Hepatocyte (in vitro differentiated cells): ENCODE data around the gene GMDS. TPM values are rescaled to one million over a fixed set of nuclear protein-coding genes. Genes with fewer than 3 reads are reported as not detected.

Experiments used
- DNase-seq: peaks from one replicate; pipeline ENCODE4 v3.0.0-alpha.2; 2016; ENCODE audit warnings: low spot score
- H2AFZ ChIP-seq: fragments of 200-600 bp; sonication (generic); 2 replicates; pipeline ENCODE4 v1.6.0; 2016; ENCODE audit warnings: antibody characterized with exemption, mild to moderate bottlenecking
- H3K27ac ChIP-seq: fragments of 200-600 bp; sonication (generic); 2 replicates; pipeline ENCODE4 v1.5.1; 2016; ENCODE audit warnings: mild to moderate bottlenecking
- H3K27me3 ChIP-seq: fragments of 200-600 bp; sonication (generic); 2 replicates; pipeline ENCODE4 v1.6.1; 2016
- H3K36me3 ChIP-seq: fragments of 200-600 bp; sonication (generic); replicated peaks from 2 replicates; pipeline ENCODE4 v1.5.1; 2016; ENCODE audit warnings: low read depth; ENCODE audit not compliant: insufficient read depth
- H3K4me1 ChIP-seq: fragments of 200-600 bp; sonication (generic); 2 replicates; pipeline ENCODE4 v1.5.1; 2016; ENCODE audit warnings: mild to moderate bottlenecking, moderate library complexity; ENCODE audit not compliant: insufficient read depth
- H3K4me2 ChIP-seq: fragments of 200-600 bp; sonication (generic); 2 replicates; pipeline ENCODE4 v1.6.0; 2016
- H3K4me3 ChIP-seq: fragments of 200-600 bp; sonication (generic); 2 replicates; pipeline ENCODE4 v1.5.1; 2016; ENCODE audit warnings: mild to moderate bottlenecking
- H3K79me2 ChIP-seq: fragments of 200-600 bp; sonication (generic); 2 replicates; pipeline ENCODE4 v1.6.0; 2017; ENCODE audit warnings: mild to moderate bottlenecking
- H3K9me2 ChIP-seq: fragments of 200-600 bp; sonication (generic); replicated peaks from 2 replicates; pipeline ENCODE4 v1.6.0; 2017; ENCODE audit warnings: mild to moderate bottlenecking; ENCODE audit not compliant: insufficient read depth
- H3K9me3 ChIP-seq: fragments of 200-600 bp; sonication (generic); 2 replicates; pipeline ENCODE4 v1.5.1; 2016; ENCODE audit warnings: low read depth, mild to moderate bottlenecking
- H4K20me1 ChIP-seq: fragments of 200-600 bp; sonication (generic); 2 replicates; pipeline ENCODE4 v1.6.0; 2016; ENCODE audit warnings: mild to moderate bottlenecking; ENCODE audit not compliant: insufficient read depth, poor library complexity, severe bottlenecking
- CTCF ChIP-seq: fragments of 200-600 bp; sonication (generic); IDR thresholded peaks from 2 replicates; pipeline ENCODE4 v1.5.1; 2016; ENCODE audit warnings: antibody characterized with exemption, mild to moderate bottlenecking; ENCODE audit not compliant: poor library complexity
- EZH2 ChIP-seq: fragments of 200-600 bp; sonication (generic); IDR thresholded peaks from 2 replicates; pipeline ENCODE4 v1.6.1; 2016; ENCODE audit warnings: antibody characterized with exemption, mild to moderate bottlenecking, borderline replicate concordance
- EZH2phosphoT487 ChIP-seq: fragments of 200-600 bp; sonication (generic); IDR thresholded peaks from one replicate; pipeline ENCODE4 v1.6.1; 2018; ENCODE audit warnings: antibody characterized with exemption, mild to moderate bottlenecking, low read depth, moderate library complexity; ENCODE audit not compliant: unreplicated experiment, severe bottlenecking
- WGBS: methylation state at CpG from one replicate; pipeline ENCODE4 v1.1.6; 2016; ENCODE audit warnings: low lambda C conversion rate; ENCODE audit errors: missing lambda C conversion rate; 5-methylcytosine and 5-hydroxymethylcytosine counted together
- polyA plus RNA-seq: library from polyadenylated mRNA; unstranded; fragments of >200 nt; fragmentation: Nextera tagmentation; extraction: Ambion mirVana; gene quantifications from 2 replicates; pipeline ENCODE4 v1.2.1, GENCODE V29; 2016
- total RNA-seq: library from RNA; depleted of rRNA; stranded (reverse); fragments of >200 nt; gene quantifications from 2 replicates; pipeline ENCODE4 v1.2.3, GENCODE V29; 2014

Gene GMDS
- total and polyA plus RNA-seq, 2 experiments from 2014 or later: 20.7 to 32.6 TPM

GRCh38 chr6:1814279-1814678 lies 431.1 kb downstream of the GMDS start:
- 70% methylated on average over 4 of the region's 4 CpGs for WGBS
- Histone ChIP-seq H3K9me3 (no peaks in the 10 kb centered on the region), H3K36me3 (no peaks in the 10 kb centered on the region), H3K4me2 (no peak overlapping the region), H2AFZ (no peak overlapping the region), H4K20me1 (no peaks in the 10 kb centered on the region), H3K27ac (no peak overlapping the region), H3K27me3 (no peaks in the 10 kb centered on the region), H3K4me3 (no peak overlapping the region), H3K79me2 (no peaks in the 10 kb centered on the region), H3K9me2 (no peaks in the 10 kb centered on the region), H3K4me1 (no peaks in the 10 kb centered on the region)
- no peak for TF ChIP-seq CTCF
- no peak for TF ChIP-seq EZH2phosphoT487
- TF ChIP-seq EZH2: no peak
- no peak for DNase-seq

GRCh38 chr6:1812487-1812886 lies 432.9 kb downstream of the GMDS start:
- H3K4me1 ChIP-seq: no peaks in the 10 kb centered on the region
- WGBS: 83% methylated on average over 2 of the region's 2 CpGs
- no peaks in the 10 kb centered on the region for H3K9me2 ChIP-seq
- DNase-seq: no peak
- H3K36me3 ChIP-seq: no peaks in the 10 kb centered on the region
- no peak overlapping the region for H2AFZ ChIP-seq
- H3K4me3 ChIP-seq: no peak overlapping the region
- no peaks in the 10 kb centered on the region for H3K27me3 ChIP-seq
- no peaks in the 10 kb centered on the region for H4K20me1 ChIP-seq
- H3K9me3 ChIP-seq: no peaks in the 10 kb centered on the region
- no peaks in the 10 kb centered on the region for H3K79me2 ChIP-seq
- no peak overlapping the region for H3K4me2 ChIP-seq
- no peak overlapping the region for H3K27ac ChIP-seq
- TF ChIP-seq CTCF: no peak
- TF ChIP-seq EZH2: no peak
- TF ChIP-seq EZH2phosphoT487: no peak

GRCh38 chr6:1812034-1812433 lies 433.4 kb downstream of the GMDS start:
- H4K20me1 ChIP-seq: no peaks in the 10 kb centered on the region
- WGBS: 89% methylated on average over 7 of the region's 7 CpGs

GRCh38 chr6:1810880-1811279 lies 434.5 kb downstream of the GMDS start:
- Histone ChIP-seq H3K9me3 (no peaks in the 10 kb centered on the region), H4K20me1 (no peaks in the 10 kb centered on the region), H2AFZ (no peak overlapping the region), H3K79me2 (no peaks in the 10 kb centered on the region), H3K27me3 (no peaks in the 10 kb centered on the region), H3K4me3 (no peak overlapping the region), H3K27ac (no peak overlapping the region), H3K9me2 (no peaks in the 10 kb centered on the region), H3K4me1 (no peaks in the 10 kb centered on the region), H3K4me2 (no peak overlapping the region), H3K36me3 (no peaks in the 10 kb centered on the region)
- no peak for DNase-seq
- 87% methylated on average over 2 of the region's 2 CpGs for WGBS
- TF ChIP-seq CTCF (no peak), EZH2phosphoT487 (no peak), EZH2 (no peak)

More at GRCh38 chr6:1812034-1812433, 433.4 kb downstream of the GMDS start:
- no peak overlapping the region for H3K27ac ChIP-seq
- no peaks in the 10 kb centered on the region for H3K27me3 ChIP-seq
- TF ChIP-seq EZH2: no peak
- no peaks in the 10 kb centered on the region for H3K9me2 ChIP-seq
- H3K4me3 ChIP-seq: no peak overlapping the region
- no peak overlapping the region for H2AFZ ChIP-seq
- DNase-seq: no peak
- no peak overlapping the region for H3K4me2 ChIP-seq
- H3K36me3 ChIP-seq: no peaks in the 10 kb centered on the region
- H3K79me2 ChIP-seq: no peaks in the 10 kb centered on the region
- no peaks in the 10 kb centered on the region for H3K9me3 ChIP-seq
- no peaks in the 10 kb centered on the region for H3K4me1 ChIP-seq
